GM19455 (cell line): ENCODE data around the gene VTA1.
"Not testable (repeated sequence)": the region's sequence is repeated elsewhere in the genome, so short reads cannot be mapped to it uniquely, and the experiment has no call there.

ENCODE experiments used
- ATAC-seq: cut with Tn5 transposase; IDR thresholded peaks from one replicate; pipeline ENCODE4 v1.9.1; 2021; ENCODE audit not compliant: unreplicated experiment

Gene VTA1, protein sequence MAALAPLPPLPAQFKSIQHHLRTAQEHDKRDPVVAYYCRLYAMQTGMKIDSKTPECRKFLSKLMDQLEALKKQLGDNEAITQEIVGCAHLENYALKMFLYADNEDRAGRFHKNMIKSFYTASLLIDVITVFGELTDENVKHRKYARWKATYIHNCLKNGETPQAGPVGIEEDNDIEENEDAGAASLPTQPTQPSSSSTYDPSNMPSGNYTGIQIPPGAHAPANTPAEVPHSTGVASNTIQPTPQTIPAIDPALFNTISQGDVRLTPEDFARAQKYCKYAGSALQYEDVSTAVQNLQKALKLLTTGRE

DNA sequence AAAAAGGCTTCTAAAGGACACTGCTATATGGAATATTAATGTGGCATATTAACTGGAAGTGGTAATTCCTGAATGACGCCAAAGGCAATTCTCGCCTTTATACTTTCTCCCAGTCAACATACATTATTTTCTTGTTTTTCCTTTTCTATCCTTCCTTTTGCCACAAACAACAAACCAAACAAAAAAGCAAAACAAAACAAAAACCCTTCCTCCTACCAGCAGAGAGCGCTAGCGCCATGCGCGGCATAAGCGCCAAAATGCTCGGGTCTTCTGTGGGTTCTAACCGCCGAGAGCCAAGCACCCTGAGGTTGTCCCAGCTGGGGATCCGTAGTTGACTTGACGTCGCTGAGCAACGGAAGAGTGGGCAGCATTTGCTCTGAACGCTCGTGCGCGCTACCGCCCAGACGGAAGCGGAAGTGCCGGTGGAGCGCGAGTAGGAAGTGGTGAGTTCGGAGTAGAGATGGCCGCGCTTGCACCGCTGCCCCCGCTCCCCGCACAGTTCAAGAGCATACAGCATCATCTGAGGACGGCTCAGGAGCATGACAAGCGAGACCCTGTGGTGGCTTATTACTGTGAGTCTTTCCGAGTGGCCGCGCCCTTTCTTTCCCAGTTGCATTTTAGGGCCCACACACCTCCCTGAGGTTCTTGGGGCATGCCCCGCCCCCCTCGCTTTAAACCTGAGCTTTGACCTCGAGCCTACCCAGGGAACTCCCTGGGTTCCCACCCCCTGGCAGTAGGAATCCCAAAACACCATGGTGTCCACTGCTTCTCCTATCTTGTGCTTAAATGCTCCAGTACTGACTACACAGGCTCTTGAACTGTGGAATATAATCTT lies at the start of gene VTA1, which contains the start of gene NMBR:
TSS of gene VTA1 (plus strand) at position 436 of the 835 bp plus-strand sequence. CDS start at position 461, 25 bp downstream.
TSS of gene NMBR (minus strand) at position 295 of the 835 bp plus-strand sequence. CDS start 58,464 bp downstream, outside the sequence.
- peak; percentile 100 for ATAC-seq

DNA sequence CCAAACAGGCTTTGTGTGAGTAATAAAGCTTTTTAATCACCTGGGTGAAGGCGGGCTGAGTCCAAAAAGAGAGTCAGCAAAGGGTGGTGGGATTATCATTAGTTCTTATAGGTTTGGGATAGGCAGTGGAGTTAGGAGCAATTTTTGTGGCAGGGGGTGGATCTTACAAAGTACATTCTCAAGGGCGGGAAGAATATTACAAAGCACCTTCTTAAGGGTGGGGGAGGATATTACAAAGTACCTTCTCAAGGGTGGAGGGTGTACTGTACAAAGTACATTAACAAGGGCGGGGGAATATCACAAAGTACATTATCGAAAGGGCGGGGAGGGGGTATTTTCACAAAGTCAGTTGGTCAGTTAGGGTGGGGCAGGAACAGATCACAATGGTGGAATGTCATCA lies 42.2 kb upstream of the VTA1 start:
- ATAC-seq = not testable (repeated sequence)

DNA sequence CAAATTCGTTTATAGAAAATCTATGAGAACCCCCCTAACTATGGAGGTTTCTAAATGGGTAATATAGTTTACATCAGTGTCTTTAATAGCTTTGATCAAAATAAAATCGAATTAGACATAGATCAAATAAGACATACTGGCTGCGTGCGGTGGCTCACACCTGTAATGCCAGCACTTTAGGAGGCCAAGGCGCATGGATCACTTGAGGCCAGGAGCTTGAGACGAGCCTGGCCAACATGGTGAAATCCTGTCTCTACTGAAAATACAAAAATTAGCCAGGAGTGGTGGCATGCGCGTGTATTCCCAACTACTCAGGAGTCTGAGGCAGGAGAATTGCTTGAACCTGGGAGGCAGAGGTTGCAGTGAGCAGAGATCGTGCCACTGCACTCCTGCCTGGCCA lies 36.2 kb upstream of the VTA1 start:
- not testable (repeated sequence) for ATAC-seq

DNA sequence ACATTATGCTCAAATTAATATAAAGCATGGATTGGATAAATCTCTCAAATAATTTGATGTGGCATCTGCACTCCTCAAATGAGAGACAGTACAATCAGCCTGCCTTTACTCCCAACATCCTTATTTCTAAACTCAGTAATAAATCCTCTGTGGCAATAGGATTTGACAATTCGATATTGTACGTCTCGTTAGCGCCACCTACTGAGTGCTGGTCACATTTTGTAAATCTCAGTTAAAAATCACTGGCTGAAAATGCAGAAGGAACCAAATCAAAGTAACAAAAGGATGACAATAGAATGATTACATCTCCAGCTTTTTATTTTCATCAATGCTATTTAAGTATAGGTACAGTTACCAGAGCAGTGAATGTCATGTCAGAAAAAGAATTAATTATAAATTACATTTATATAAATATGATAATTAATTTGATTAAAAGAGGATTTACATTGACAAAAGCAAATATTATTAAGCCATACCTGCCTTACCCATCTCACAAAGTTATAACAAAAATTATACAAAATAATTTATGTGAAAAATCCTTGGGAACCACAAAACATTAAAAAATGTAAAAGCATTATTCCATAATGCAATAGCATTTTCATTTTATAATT lies 34.5 kb upstream of the VTA1 start:
- peak; percentile 63 for ATAC-seq

DNA sequence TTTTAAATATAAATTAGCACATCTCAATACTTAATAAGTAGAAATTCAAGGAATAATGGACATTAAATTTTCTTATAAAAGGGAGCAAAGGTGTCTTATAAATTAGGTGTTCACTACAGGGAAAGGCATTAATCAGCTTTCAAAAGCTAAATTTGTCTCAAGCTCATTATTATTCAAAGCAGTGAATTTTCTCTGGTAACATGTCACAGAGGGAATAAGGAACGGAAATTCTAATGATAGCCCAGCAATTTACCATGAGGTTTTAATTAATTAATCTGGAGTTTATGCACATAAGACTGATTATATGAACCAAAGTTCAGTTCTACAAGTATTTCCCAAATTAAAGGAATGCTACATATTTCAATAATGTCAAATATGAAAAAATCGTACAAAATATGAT lies 29.7 kb upstream of the VTA1 start:
- no peak for ATAC-seq

DNA sequence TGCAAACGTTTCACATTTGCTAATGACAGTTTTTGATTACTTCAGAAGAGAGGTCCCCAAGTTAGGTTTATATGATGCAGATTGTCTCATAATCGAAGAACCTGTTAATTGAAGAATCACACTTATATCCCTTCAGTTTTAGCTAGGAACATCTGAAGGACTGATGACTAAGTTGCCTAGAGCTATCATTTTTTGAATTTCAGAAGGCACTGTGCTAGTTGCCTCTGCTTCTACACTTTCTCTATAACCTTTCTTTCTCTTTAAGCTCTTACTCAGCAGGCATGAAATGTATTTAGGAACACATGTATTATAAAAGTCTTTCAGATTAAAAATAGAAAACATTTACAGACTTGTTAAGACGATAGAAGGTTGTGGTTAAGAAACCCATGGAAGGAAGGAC lies 28.7 kb upstream of the VTA1 start:
- no peak for ATAC-seq

DNA sequence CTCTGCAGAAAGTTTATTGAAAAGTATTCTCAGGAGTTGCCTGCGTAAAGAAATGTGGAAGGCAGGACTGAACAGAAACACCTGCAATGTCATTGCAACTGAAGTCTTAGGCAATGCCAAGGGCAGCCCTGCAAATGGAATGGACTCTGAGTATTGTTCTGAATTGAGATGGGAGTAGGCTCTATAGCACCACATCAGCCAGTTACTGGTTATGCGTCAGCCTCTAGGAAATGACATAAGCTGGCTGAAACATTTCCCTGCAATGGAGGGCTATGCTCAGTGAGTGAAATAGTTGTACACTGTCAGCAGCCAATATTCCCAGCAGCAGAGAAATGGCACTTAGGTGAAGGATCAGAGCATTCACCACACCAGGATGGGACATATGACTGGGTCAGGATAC lies 28.1 kb upstream of the VTA1 start:
- ATAC-seq = no peak

DNA sequence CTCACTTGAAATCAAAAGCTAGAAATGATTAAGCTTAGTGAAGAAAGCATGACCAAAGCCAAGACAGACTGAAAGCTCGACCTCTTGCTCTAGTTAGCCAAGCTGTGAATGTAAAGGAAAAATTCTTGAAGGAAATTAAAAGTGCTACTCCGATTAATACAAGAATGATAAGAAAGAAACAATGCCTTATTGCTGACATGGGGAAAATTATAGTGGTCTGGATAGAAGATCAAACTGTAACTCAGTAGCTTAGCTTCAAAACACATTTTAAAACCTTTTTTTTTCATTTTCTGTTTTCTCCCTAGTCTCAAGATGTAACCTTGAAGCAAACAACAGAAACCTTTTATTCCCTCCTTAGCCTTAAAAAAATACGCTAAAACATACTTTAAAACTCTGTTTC lies 25.7 kb upstream of the VTA1 start:
- no peak for ATAC-seq

DNA sequence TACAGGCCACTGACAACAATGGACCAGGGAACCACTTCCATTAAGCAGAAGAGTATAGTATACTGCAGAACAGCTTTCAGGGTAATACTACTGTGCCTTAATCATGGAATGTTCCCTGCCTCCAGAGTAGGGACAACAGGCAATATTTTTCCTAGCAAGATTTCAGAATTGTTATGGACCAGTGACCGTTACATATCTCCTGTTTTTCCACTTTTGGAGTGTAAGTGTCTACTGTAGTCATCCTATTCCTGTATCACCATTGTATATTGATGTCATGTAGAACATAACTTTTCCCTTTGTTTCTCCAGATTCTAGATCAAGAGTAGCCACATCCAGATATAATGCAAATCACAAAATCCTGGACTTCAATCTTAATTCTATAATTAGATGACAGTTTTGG lies 16.2 kb upstream of the VTA1 start:
- no peak for ATAC-seq

DNA sequence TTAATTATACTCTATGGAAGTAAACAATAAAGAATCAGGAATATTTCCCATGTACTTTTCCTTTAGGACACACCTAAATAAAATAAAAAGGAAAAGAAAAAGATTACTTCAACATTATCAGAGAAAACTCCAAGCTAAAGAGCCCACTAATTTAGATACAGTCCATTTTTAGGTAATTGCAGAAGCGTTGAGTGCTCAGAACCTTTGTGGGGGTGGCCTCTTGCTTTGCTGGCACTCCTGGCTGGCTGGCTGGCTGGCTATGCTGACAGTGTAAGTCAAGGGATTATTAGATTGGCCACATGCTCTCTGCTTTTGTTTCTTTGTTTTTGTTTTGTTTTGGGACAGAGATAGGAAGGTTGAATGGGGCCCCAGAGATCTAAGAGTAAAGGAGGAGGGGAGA lies 14.4 kb upstream of the VTA1 start, which contains the start of gene GJE1:
TSS of gene GJE1 (plus strand) at position 301 of the 400 bp plus-strand sequence. CDS start 234 bp downstream, outside the sequence.
- no peak for ATAC-seq

DNA sequence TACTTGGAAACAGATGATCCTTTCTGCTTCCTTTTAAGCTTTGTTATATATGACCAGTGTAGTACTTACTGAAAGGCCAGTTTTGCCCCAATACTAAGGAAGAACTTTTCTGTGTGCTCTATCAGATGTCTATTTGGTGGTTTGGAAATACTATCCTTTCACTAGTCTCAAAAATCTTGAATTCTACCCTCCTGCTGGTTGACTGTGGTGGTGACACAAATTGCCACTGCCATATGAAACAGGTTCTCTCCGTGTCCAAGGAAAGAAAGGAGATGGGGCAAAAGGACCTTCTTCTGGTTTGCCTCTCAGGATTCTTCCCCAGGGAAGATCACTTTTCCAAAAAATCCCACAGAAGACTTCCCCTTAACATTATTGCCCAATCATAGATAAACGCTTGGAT lies 8.2 kb upstream of the VTA1 start:
- ATAC-seq = no peak

DNA sequence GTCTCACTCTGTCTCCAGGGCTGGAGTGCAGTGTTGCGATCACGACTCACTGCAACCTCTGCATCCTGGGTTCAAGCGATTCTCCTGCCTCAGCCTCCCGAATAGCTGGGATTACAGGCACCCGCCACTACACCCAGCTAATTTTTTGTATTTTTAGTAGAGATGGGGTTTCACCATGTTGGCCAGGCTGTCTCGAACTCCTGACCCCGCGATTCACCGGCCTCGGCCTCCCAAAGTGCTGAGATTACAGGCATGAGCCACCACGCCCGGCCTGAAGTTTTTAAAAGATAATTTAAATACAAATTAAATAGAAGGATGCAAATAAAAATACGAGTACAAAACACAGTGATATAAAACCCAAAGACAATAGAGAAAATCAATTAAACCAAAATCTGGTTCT lies 5.5 kb upstream of the VTA1 start:
- not testable (repeated sequence) for ATAC-seq

DNA sequence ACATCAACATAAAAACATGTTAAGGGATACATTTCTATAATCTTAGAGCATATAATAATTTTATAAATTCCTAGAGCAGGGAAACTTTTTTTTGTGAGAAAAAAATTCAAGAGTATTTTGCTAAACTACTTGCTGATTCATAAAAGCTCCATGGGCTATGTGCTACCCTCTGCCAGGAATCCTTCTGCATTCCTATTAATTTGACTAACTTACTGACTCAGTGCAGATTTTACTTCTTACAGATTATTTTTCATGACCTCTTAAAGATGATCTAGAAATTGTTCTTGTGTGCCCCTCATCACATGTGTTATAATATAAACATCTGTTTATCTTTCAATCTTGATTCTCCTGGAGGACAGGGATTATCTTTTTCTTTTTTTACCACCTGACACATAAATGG lies 5.7 kb downstream of the VTA1 start:
- ATAC-seq = no peak

DNA sequence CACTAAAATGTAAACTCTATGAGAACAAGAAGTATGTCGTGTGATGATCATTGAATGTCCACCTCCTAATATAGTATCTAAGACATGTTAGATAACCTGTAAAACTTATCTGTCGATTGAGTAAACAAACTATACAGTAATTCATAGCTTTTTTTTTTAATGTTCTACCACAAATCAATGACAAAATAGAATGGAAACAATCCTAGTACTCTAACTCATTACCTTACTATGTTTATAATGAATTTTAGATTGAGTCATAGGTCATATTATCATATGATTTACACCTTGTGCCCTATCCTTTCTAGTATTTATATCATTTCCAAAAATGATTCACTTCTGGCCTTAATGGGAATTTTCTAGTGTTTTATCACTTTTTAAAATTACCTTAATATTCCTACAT lies 6.1 kb downstream of the VTA1 start:
- ATAC-seq = no peak

DNA sequence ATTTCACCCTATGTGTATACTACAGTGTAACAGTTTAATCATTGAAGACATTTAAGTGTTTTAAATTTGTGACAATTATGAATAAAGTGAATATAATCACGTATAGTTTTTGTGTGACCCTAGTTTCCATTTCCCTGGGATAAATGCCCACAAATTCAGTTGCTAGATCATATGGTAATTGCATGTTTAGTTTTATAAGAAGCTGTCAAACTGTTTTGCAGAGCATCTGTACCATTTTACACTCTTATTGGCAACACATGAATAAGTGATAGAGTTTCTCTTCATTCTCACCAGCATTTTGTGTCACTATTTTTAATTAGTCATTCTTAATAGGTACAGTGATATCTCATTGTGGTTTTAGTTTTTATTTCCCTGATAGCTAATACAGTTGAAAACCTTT lies 7.3 kb downstream of the VTA1 start:
- no peak for ATAC-seq

DNA sequence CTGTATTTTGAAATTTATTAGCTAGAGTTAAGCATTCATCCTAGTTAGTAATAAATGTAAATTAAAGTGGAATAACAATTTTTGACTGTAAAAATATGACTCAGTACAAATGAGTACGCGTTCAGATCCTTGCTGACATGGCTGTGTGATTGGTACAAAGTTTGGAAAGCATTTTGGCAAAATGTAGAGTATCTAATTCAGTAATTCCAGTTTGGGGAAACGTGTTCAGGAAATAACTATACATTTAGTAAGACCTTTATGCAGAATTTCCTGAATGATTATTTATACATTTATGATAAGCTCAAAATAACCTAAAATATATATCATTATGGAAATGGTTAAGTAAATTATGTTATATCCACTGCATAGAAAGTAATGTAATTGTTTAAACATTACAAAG lies 8.0 kb downstream of the VTA1 start:
- ATAC-seq = no peak

DNA sequence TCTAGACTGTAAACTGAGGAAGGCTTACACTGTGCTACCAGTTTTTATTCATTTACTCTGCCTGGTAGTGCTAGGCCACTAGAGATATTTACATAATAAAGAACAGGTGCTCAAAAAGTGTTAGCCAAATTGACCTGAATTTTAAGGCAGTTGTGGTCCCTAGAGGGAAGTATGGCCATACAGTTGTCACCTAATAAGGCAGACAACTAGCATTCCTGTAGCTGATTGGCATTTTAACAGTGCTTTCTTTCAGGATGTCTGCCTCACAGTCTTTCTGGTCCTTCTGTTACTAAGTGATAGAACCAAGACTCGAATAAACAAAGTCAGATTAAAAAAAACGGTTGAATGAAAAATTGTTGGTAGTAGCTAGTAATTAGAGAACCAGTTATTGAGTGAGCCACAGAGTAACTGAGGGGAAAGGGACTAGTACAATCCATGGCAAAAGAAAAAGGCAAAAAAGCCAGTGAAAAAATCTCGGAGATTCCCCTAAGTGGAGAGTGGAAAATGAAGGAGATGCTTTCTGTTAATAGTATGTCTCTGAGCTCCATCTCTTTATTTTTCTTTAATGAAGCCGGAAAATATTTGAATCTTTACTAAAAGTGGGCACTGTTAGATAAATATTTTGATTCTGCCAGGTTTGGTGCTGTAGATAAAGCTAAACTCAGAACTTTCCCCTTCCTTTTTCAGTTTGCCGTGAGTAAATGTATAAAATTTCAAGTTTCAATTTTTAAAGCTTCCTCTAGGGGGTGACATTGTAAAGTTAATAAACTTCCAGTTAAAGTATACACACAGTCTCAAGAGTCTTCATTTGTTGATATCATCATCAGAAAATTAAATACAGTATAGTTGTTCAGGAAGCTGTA lies 9.1 kb downstream of the VTA1 start:
- ATAC-seq = no peak

DNA sequence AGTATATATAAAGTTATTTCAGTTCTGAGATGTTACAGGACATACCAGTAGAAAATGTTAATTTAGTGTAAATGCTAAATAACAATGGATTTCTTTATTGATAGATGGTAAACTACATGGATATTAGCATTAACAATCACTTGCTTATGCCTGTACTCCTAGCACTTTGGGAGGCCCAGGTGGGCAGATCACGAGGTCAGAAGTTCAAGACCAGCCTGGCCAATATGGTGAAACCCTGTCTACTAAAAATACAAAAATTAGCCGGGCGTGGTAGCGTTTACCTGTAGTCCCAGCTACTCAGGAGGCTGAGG lies 9.7 kb downstream of the VTA1 start:
- not testable (repeated sequence) for ATAC-seq

DNA sequence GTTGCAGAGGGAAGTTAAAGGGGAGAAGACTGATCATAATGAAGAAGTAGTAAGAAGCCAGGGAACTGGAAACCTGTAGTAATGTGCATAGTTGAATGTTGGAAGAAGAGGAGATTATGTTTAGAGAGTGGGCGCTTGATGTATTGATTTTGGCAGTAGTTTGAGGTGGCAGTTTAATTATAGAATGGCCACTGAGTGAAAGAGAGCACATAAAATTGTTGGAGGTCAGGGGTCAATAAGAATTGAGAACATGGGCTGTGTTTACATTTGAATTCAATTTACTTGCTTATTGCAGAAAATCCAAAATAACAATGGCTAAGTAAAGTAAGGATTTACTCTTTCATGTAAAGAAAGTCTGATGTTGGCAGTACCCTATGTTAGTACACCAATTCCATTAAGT lies 15.7 kb downstream of the VTA1 start:
- no peak for ATAC-seq

DNA sequence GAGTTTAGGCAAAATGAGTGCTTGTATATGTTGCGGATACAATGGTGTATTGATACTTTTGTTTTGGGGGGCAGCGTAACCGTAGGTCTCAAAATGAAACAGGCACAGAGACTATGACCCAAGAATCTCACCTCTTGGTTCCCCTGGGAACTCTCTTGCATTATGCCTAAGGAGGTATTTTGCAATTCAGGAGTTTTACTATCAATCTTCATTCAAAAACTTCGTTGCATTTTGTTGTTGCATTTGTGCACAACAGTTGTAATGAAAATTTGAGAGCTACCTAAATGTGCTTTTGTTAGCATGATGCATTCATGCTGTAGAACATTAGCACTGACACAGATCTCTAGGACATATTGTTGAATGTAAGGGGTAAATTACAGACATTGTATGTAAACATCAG lies 18.2 kb downstream of the VTA1 start:
- ATAC-seq = no peak

DNA sequence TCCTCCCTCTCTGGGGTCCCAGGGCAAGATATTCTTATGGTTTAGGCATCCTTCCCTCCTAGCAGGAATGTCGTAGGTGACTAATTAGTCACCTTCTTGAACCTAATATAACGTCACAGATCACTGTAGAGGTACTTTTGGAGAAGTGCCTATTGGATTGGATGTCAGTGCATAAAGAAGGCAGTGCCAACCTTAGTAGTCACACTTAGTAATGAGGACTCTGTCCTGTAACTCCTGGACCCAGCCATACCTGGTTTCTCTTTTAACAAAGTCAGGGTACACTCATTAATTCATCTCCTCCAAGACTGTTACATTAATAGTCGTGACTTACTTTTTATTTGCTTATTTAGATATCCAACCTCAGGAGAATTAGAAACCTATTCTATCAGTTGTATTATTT lies 20.0 kb downstream of the VTA1 start:
- no peak for ATAC-seq
